Natural killer cell (primary cell): ENCODE data around the gene GTF2H3. TPM values are rescaled to one million over a fixed set of nuclear protein-coding genes. Genes with fewer than 3 reads are reported as not detected.

Experiments used
- ATAC-seq, 3 donors: fragments of 150-1000 bp in 2 of 3; fragments of 200-7000 bp in 1 of 3; cut with Tn5 transposase; 1 replicate in 1 of 3; 2 replicates in 2 of 3; pipeline ENCODE4 v1.10.0; 2021; ENCODE audit warnings: mild to moderate bottlenecking in 2 of 3, moderate library complexity in 2 of 3
- DNase-seq, 2 donors: peaks; one replicate each; pipeline versions ENCODE4 v3.0.0 to v3.0.0-alpha.2; 2013 to 2021; ENCODE audit warnings: mixed read lengths in 1 of 2
- H3K27ac ChIP-seq: one replicate; pipeline ENCODE4 v1.5.1; 2013; ENCODE audit warnings: mild to moderate bottlenecking, low read length
- H3K27me3 ChIP-seq: one replicate; pipeline ENCODE4 v1.6.1; 2013; ENCODE audit warnings: low read length; ENCODE audit not compliant: control insufficient read depth, insufficient read depth
- H3K36me3 ChIP-seq: one replicate; pipeline ENCODE4 v1.6.1; 2013; ENCODE audit warnings: low read length; ENCODE audit not compliant: control insufficient read depth, insufficient read depth
- H3K4me1 ChIP-seq: one replicate; pipeline ENCODE4 v1.6.1; 2013; ENCODE audit warnings: low read length; ENCODE audit not compliant: control insufficient read depth, insufficient read depth
- H3K4me3 ChIP-seq: one replicate; pipeline ENCODE4 v1.5.1; 2013; ENCODE audit warnings: low read length
- H3K9me3 ChIP-seq: one replicate; pipeline ENCODE4 v1.6.1; 2013; ENCODE audit warnings: low read length; ENCODE audit not compliant: control insufficient read depth, insufficient read depth
- H3K27ac Mint-ChIP-seq, 2 donors: one replicate each; pipeline ENCODE4 v1.8.0; 2022; ENCODE audit warnings: mild to moderate bottlenecking in 2 of 2, mixed read lengths in 2 of 2, moderate library complexity in 1 of 2
- H3K27me3 Mint-ChIP-seq, 2 donors: one replicate each; pipeline ENCODE4 v1.8.0; 2022; ENCODE audit warnings: low read depth in 2 of 2, mixed read lengths in 2 of 2
- H3K36me3 Mint-ChIP-seq: one replicate; pipeline ENCODE4 v1.8.0; 2022; ENCODE audit warnings: mixed read lengths
- H3K4me1 Mint-ChIP-seq, 2 donors: one replicate each; pipeline ENCODE4 v1.8.0; 2022; ENCODE audit warnings: mixed read lengths in 2 of 2
- H3K4me3 Mint-ChIP-seq: one replicate; pipeline ENCODE4 v1.8.0; 2022; ENCODE audit warnings: mild to moderate bottlenecking, moderate library complexity, mixed read lengths
- H3K9me3 Mint-ChIP-seq, 2 donors: one replicate each; pipeline ENCODE4 v1.8.0; 2022; ENCODE audit warnings: mixed read lengths in 2 of 2
- WGBS: methylation state at CpG from one replicate; pipeline ENCODE4 v1.1.7; 2013; ENCODE audit warnings: missing lambda C conversion rate; ENCODE audit not compliant: insufficient coverage; 5-methylcytosine and 5-hydroxymethylcytosine counted together
- intact Hi-C: fragments of 100-400 bp; cut with micrococcal nuclease; formaldehyde crosslinking; loops from one replicate; pipeline ENCODE4 v1.14.2; 2022
- total RNA-seq, 4 donors: library from RNA; stranded (reverse); fragments of 120-200 nt in 1 of 4; gene quantifications; one replicate each; pipeline versions ENCODE4 v1.2.3 to v1.2.4, GENCODE V29; 2013 to 2022
- TF ChIP-seq, protein P1 (sequence below): fragments of 200-600 bp; IDR thresholded peaks from one replicate; pipeline ENCODE4 v1.8.0; 2022; ENCODE audit warnings: antibody characterized with exemption

The GTF2H3 gene
- total RNA-seq, 3 donors from 2014 or later (not counting 1 experiment from before 2014, with no cell fraction given): 12.8 to 21.3 (median 21.2) TPM

DNA sequence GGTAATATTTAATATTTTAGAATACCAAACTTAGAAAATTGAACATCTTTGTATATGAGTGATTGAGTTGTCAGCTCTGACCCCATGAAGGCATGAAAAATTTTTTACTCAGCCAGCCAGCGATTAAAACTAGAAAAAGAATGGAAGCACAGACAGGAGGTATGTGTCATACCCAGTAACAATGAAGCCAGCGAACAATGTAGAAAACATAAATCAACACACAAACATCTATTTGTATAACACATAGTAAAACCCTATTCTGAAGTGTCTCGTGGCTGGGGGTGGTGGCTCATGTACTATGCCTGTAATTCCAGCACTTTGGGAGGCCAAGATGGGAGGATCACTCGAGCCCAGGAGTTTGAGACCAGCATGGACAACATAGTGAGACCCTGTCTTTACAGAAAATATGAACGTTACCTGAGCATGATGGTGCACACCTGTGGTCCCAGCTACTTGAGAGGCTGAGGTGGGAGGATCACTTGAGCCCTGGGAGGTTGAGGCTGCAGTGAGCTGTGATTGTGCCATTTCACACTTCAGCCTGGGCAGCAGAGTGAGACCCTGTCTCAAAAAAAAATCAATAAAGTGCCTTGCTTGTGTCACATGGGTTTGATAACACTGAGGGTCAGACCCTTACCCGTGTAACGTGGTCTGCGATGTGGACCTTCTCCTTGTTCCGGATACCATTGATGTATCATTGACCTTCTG is 43.1 kb downstream of the GTF2H3 start:
- no peak overlapping the region for H3K27ac ChIP-seq
- ATAC-seq: no peak
- no peaks in the 10 kb centered on the region for H3K4me1 ChIP-seq
- no peaks in the 10 kb centered on the region for H3K27me3 ChIP-seq
- no peaks in the 10 kb centered on the region for H3K9me3 ChIP-seq
- TF ChIP-seq, protein P1, sequence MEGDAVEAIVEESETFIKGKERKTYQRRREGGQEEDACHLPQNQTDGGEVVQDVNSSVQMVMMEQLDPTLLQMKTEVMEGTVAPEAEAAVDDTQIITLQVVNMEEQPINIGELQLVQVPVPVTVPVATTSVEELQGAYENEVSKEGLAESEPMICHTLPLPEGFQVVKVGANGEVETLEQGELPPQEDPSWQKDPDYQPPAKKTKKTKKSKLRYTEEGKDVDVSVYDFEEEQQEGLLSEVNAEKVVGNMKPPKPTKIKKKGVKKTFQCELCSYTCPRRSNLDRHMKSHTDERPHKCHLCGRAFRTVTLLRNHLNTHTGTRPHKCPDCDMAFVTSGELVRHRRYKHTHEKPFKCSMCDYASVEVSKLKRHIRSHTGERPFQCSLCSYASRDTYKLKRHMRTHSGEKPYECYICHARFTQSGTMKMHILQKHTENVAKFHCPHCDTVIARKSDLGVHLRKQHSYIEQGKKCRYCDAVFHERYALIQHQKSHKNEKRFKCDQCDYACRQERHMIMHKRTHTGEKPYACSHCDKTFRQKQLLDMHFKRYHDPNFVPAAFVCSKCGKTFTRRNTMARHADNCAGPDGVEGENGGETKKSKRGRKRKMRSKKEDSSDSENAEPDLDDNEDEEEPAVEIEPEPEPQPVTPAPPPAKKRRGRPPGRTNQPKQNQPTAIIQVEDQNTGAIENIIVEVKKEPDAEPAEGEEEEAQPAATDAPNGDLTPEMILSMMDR: no peak
- Mint-ChIP-seq H3K27ac (no peak overlapping the region), H3K27me3 (no peaks in the 10 kb centered on the region), H3K9me3 (no peaks in the 10 kb centered on the region), H3K4me1 (peaks cover 3 to 5% of the 10 kb centered on the region in 2 donors), H3K36me3 (no peaks in the 10 kb centered on the region), H3K4me3 (no peak overlapping the region)
- intact Hi-C loops: no loop called here
- DNase-seq: no peak
- H3K36me3 ChIP-seq: peaks cover 1% of the 10 kb centered on the region
- WGBS: 92% methylated on average over 9 of the region's 9 CpGs
- no peak overlapping the region for H3K4me3 ChIP-seq

DNA sequence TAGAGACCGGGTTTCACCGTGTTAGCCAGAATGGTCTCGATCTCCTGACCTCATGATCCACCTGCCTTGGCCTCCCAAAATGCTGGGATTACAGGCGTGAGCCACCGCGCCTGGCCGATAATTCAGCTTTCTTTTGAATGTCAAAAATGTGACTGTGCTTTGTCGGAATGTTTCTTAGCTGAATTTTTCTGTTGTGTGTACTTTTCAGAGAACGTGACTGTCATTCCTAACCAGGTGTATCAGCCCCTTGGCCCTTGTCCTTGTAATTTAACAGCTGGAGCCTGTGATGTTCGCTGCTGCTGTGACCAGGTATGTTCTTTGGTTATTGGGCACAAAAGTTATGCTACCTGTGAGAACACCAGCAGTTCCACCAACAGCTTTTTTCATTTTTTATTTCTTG is 45.4 kb downstream of the GTF2H3 start:
- H3K9me3 Mint-ChIP-seq: no peaks in the 10 kb centered on the region
- WGBS: 94% methylated on average over 10 of the region's 10 CpGs

DNA sequence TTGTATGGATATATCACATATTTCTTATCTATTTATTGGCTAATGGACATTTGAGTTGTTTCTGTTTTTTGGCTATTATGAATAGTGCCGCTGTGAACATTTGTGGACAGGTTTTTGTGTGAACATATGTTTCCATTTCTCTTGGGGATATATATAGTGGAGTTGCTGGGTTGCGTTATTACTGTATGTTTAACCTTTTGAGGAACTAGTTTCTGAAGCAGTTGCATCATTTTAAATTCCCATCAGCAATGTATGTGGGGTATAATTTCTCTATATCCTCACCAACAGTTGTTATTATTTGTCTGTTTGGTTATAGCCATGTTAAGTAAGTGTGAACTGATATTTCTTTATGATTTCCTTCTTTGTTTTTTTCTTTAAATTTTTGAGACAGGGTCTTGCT is 48.0 kb downstream of the GTF2H3 start:
- H3K4me3 Mint-ChIP-seq: no peak overlapping the region
- H3K36me3 ChIP-seq: no peaks in the 10 kb centered on the region
- H3K36me3 Mint-ChIP-seq: no peaks in the 10 kb centered on the region
- intact Hi-C loops: no loop called here
- ATAC-seq (no peak), DNase-seq (no peak)
- no peaks in the 10 kb centered on the region for H3K9me3 Mint-ChIP-seq
- no peak overlapping the region for H3K27ac ChIP-seq
- H3K27ac Mint-ChIP-seq: no peak overlapping the region
- no peaks in the 10 kb centered on the region for H3K4me1 ChIP-seq
- no peaks in the 10 kb centered on the region for H3K27me3 ChIP-seq
- H3K27me3 Mint-ChIP-seq: no peaks in the 10 kb centered on the region
- no peaks in the 10 kb centered on the region for H3K4me1 Mint-ChIP-seq
- H3K4me3 ChIP-seq: no peak overlapping the region
- TF ChIP-seq, protein P1: no peak
- no peaks in the 10 kb centered on the region for H3K9me3 ChIP-seq
- WGBS: 69% methylated on average over 1 of the region's 2 CpGs

More for the DNA sequence above, 45.4 kb downstream of the GTF2H3 start:
- intact Hi-C loops: no loop called here
- Mint-ChIP-seq H3K27me3 (no peaks in the 10 kb centered on the region), H3K4me1 (no peaks in the 10 kb centered on the region), H3K36me3 (no peaks in the 10 kb centered on the region), H3K4me3 (no peak overlapping the region), H3K27ac (no peak overlapping the region)
- Histone ChIP-seq H3K27me3 (no peaks in the 10 kb centered on the region), H3K36me3 (peaks cover 1% of the 10 kb centered on the region), H3K27ac (no peak overlapping the region), H3K4me3 (no peak overlapping the region), H3K4me1 (no peaks in the 10 kb centered on the region), H3K9me3 (no peaks in the 10 kb centered on the region)
- DNase-seq (no peak), ATAC-seq (no peak)
- TF ChIP-seq, protein P1: no peak

DNA sequence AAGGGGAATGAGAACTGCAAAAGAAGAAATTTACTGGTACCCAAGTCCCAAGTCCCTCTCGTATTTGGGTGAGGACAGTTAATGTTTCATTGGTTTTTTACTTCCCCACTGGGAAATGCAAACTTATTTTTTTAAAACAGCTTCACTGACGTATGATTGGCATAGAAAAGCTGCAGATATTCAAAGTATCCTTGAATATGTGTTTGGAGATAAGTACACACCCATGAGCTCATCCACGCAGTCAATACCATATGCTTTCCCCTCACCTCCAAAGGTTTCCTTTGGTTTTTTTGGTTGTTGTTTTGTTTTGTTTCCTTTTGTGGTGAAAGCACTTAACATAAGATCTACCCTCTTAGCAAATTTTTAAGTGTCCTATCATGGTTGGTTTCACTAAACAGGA is 50.3 kb downstream of the GTF2H3 start:
- no peaks in the 10 kb centered on the region for H3K27me3 ChIP-seq

More for the DNA sequence above, 50.3 kb downstream of the GTF2H3 start:
- no CpG with 5 or more reads among the region's 3 CpGs for WGBS
- TF ChIP-seq, protein P1: no peak
- Mint-ChIP-seq H3K27ac (no peak overlapping the region), H3K36me3 (no peaks in the 10 kb centered on the region), H3K27me3 (no peaks in the 10 kb centered on the region), H3K9me3 (no peaks in the 10 kb centered on the region), H3K4me1 (no peaks in the 10 kb centered on the region), H3K4me3 (no peak overlapping the region)
- H3K4me1 ChIP-seq: no peaks in the 10 kb centered on the region
- intact Hi-C loops: no loop called here
- peaks cover 4% of the 10 kb centered on the region for H3K36me3 ChIP-seq
- no peaks in the 10 kb centered on the region for H3K9me3 ChIP-seq
- ATAC-seq (no peak), DNase-seq (no peak)
- no peak overlapping the region for H3K4me3 ChIP-seq
- H3K27ac ChIP-seq: no peak overlapping the region
